Ishikawa (cell line): Measurements from ENCODE around the gene TTC17.
A peak's percentile ranks its signal among the peaks of the same experiment; 100 is the strongest.

Experiments
- CEBPB ChIP-seq: IDR thresholded peaks from 2 replicates; pipeline ENCODE4 v1.6.1; 2012
- CREB1 ChIP-seq: IDR thresholded peaks from 2 replicates; pipeline ENCODE4 v1.6.1; 2012; ENCODE audit warnings: low read depth
- EGR1 ChIP-seq: IDR thresholded peaks from 2 replicates; pipeline ENCODE4 v1.6.1; 2012
- EP300 ChIP-seq: IDR thresholded peaks from 2 replicates; pipeline ENCODE4 v1.6.1; 2012; ENCODE audit warnings: borderline replicate concordance
- FOXM1 ChIP-seq: IDR thresholded peaks from 2 replicates; pipeline ENCODE4 v1.6.1; 2012; ENCODE audit warnings: low read depth, borderline replicate concordance
- MAX ChIP-seq: IDR thresholded peaks from 2 replicates; pipeline ENCODE4 v1.6.1; 2012
- NFIC ChIP-seq: IDR thresholded peaks from 2 replicates; pipeline ENCODE4 v1.6.1; 2012
- RAD21 ChIP-seq: IDR thresholded peaks from 2 replicates; pipeline ENCODE4 v1.6.1; 2012; ENCODE audit warnings: low read depth
- TAF1 ChIP-seq: IDR thresholded peaks from 2 replicates; pipeline ENCODE4 v1.6.1; 2012; ENCODE audit warnings: low read depth, mild to moderate bottlenecking
- TCF12 ChIP-seq: IDR thresholded peaks from 2 replicates; pipeline ENCODE4 v1.6.1; 2012; ENCODE audit warnings: low read depth
- TEAD4 ChIP-seq: IDR thresholded peaks from 2 replicates; pipeline ENCODE4 v1.6.1; 2012
- USF1 ChIP-seq: IDR thresholded peaks from 2 replicates; pipeline ENCODE4 v1.6.1; 2012
- YY1 ChIP-seq: IDR thresholded peaks from 2 replicates; pipeline ENCODE4 v1.6.1; 2012; ENCODE audit warnings: low read depth
- ZBTB7A ChIP-seq: IDR thresholded peaks from 2 replicates; pipeline ENCODE4 v1.6.1; 2012; ENCODE audit warnings: low read depth
- TF ChIP-seq, protein P1 (sequence below): IDR thresholded peaks from 2 replicates; pipeline ENCODE4 v1.6.1; 2012; ENCODE audit warnings: low read depth, mild to moderate bottlenecking

Gene TTC17

DNA sequence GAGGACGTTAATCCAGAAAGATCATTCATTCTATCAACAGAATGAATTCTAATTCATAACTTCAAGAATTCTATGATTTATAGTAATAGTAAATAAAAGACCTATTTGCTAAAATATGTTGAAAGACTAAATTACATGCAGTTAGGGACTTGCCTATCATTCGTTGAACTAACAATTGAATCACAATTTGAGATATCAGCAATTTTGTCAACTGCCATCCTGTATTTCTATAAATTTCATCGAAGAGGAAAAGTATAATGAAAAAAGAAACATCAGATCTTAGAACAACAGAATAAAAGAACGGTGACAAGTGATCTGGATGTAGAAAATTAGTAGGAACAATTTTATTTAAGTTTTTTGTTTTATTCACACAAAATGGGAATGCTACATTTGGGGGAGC, 4.4 kb upstream of the TTC17 start:
- TF ChIP-seq, protein P1, sequence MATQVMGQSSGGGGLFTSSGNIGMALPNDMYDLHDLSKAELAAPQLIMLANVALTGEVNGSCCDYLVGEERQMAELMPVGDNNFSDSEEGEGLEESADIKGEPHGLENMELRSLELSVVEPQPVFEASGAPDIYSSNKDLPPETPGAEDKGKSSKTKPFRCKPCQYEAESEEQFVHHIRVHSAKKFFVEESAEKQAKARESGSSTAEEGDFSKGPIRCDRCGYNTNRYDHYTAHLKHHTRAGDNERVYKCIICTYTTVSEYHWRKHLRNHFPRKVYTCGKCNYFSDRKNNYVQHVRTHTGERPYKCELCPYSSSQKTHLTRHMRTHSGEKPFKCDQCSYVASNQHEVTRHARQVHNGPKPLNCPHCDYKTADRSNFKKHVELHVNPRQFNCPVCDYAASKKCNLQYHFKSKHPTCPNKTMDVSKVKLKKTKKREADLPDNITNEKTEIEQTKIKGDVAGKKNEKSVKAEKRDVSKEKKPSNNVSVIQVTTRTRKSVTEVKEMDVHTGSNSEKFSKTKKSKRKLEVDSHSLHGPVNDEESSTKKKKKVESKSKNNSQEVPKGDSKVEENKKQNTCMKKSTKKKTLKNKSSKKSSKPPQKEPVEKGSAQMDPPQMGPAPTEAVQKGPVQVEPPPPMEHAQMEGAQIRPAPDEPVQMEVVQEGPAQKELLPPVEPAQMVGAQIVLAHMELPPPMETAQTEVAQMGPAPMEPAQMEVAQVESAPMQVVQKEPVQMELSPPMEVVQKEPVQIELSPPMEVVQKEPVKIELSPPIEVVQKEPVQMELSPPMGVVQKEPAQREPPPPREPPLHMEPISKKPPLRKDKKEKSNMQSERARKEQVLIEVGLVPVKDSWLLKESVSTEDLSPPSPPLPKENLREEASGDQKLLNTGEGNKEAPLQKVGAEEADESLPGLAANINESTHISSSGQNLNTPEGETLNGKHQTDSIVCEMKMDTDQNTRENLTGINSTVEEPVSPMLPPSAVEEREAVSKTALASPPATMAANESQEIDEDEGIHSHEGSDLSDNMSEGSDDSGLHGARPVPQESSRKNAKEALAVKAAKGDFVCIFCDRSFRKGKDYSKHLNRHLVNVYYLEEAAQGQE, result no peak

GRCh38 chr11:43356336-43356735, 2.4 kb upstream of the TTC17 start:
- TF ChIP-seq CEBPB (no peak), CREB1 (no peak)

GRCh38 chr11:43358279-43358800, 380 bp upstream of the TTC17 start:
- TF ChIP-seq, protein P1, result no peak; the same call in 1 of the 2 replicates
- TF ChIP-seq ZBTB7A (no peak), YY1 (no peak), CEBPB (no peak), USF1 (no peak), TCF12 (no peak), TEAD4 (no peak), TAF1 (no peak), CREB1 (no peak), FOXM1 (no peak), MAX (no peak), RAD21 (no peak), EGR1 (no peak), NFIC (no peak)

GRCh38 chr11:43359422-43359818, 700 bp downstream of the TTC17 start:
- TF ChIP-seq MAX (no peak; the same call in 1 of the 2 replicates), EP300 (no peak), EGR1 (no peak), CEBPB (no peak), TAF1 (no peak), ZBTB7A (no peak), TCF12 (no peak), USF1 (no peak), FOXM1 (no peak), CREB1 (no peak), TEAD4 (no peak), YY1 (no peak), NFIC (no peak), RAD21 (no peak)
- TF ChIP-seq, protein P1, result no peak

DNA sequence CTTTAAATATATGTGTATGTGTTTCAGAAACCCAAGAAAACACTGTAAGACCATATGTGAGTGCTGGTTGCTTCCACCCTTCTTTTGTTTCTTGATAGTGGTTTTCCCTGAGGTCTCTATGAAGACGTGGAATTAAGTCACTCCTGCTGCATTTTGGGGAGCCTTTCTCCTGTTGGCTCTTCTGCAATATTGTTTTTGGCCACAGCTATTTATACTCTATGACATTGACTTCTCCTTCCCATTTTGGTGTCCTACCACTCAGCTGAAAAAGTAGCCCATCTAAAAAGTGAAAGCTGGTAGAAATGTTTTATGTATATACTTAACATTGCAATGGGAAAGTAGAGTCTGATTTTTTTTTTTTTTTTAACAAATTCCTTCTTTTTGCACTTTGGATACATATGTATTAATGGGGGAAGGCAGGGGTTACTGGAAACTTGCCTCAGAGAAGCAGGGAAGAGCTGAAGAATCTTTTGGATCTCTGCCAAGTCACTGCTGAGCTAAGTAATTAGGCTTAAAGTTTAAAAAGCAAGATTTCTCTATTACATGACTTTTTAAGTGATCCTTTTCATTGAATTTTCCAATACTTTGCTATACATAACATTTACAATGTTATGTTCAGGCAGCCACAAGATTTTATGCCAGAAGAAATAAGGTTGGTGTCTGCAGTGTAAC, 1.8 kb downstream of the TTC17 start:
- TF ChIP-seq EP300 (no peak), NFIC (peak; percentile 42; the same call in 1 of the 2 replicates), EGR1 (no peak)
